Measurements from ENCODE around the gene COX11. TPM values are rescaled to one million over a fixed set of nuclear protein-coding genes. Genes with fewer than 3 reads are reported as not detected.

Gene COX11
- total and polyA plus RNA-seq, 2 donors (not counting 3 experiments of a cell fraction or from before 2014, with no cell fraction given): 47.3 to 55.9 TPM

- TF ChIP-seq MAX (IDR thresholded peaks at IDR 0.05; ENCODE audit: insufficient read depth, insufficient read length): no peak
- TF ChIP-seq POLR2AphosphoS5 (IDR thresholded peaks at IDR 0.05; ENCODE audit: insufficient read depth, low read depth, low read length): no peak
- no peak for TF ChIP-seq EZH2 (IDR thresholded peaks at IDR 0.05; ENCODE audit: borderline replicate concordance, low read depth, low read length, severe bottlenecking)
- no peak for TF ChIP-seq JUN (IDR thresholded peaks at IDR 0.05; ENCODE audit: borderline replicate concordance, insufficient read depth, insufficient read length, low read depth)
- TF ChIP-seq CTCF (IDR thresholded peaks at IDR 0.05; ENCODE audit: extremely low read depth in 1 of 2, insufficient read depth in 1 of 2, low read depth in 1 of 2, low read length in 2 of 2): no peak
- TF ChIP-seq MYC (IDR thresholded peaks at IDR 0.05; ENCODE audit: low read depth, low read length): no peak
- no peak for TF ChIP-seq POLR2A (IDR thresholded peaks at IDR 0.05; ENCODE audit: low read depth, low read length)
- no peak for TF ChIP-seq GATA2 (IDR thresholded peaks at IDR 0.05; ENCODE audit: insufficient read depth, insufficient read length, low read depth, low read length)
- TF ChIP-seq FOS (IDR thresholded peaks at IDR 0.05; ENCODE audit: borderline replicate concordance, insufficient read depth, low read length): no peak
- ChIA-PET POLR2A (no interaction called here), CTCF (interaction anchor here (2.0 to 3.3 kb wide), 2 partner anchors 9 to 17 kb away, joined by 4 to 12 read pairs; no protein-coding TSS in a partner anchor)
- dilution Hi-C loops (cut with MboI; ENCODE audit: extremely low pct_ligation_motif_present, low sequenced_read_pairs) (no loop called here), intact Hi-C loops (cut with micrococcal nuclease) (no loop called here)
- H3K4me1 ChIP-seq (ENCODE audit: control insufficient read depth, extremely low read depth, insufficient read depth, low read length): peaks cover 7% of the 10 kb centered on the region
- no peak overlapping the region for H2AFZ ChIP-seq (ENCODE audit: low read depth, low read length)
- peaks cover 0 to 2% of the 10 kb centered on the region in 2 experiments for H3K27me3 ChIP-seq (ENCODE audit: control insufficient read depth in 2 of 2, insufficient read depth in 2 of 2, low read length in 2 of 2)
- H3K79me2 ChIP-seq (ENCODE audit: control insufficient read depth, insufficient read depth, low read length): no peaks in the 10 kb centered on the region
- H3K36me3 ChIP-seq (ENCODE audit: control insufficient read depth in 2 of 2, extremely low read depth in 1 of 2, insufficient read depth in 2 of 2, low read length in 2 of 2): no peaks in the 10 kb centered on the region
- H3K27ac ChIP-seq (ENCODE audit: insufficient read depth, low read depth, low read length): no peak overlapping the region
- no peaks in the 10 kb centered on the region for H3K9me1 ChIP-seq (replicated peaks; ENCODE audit: control insufficient read depth, extremely low read depth, insufficient read depth, low read length)
- H3K9me3 ChIP-seq (replicated peaks; ENCODE audit: control insufficient read depth, insufficient read depth, low read length): no peaks in the 10 kb centered on the region
- H3K9ac ChIP-seq (replicated peaks; ENCODE audit: extremely low read depth, insufficient read depth, low read length): no peak overlapping the region
- H3K4me3 ChIP-seq (replicated peaks in 1 of 3; ENCODE audit: insufficient read depth in 1 of 3, low read depth in 1 of 3, low read length in 3 of 3): no peak overlapping the region
- BruUV-seq (replicated peaks): no TSS peak
- H4K20me1 ChIP-seq (replicated peaks; ENCODE audit: control insufficient read depth, extremely low read depth, insufficient read depth, low read length): no peaks in the 10 kb centered on the region
- DNase-seq (ENCODE audit: low read depth, low spot score): no peak
- FAIRE-seq: no peak
- no peak overlapping the region for H3K4me2 ChIP-seq (ENCODE audit: insufficient read depth, low read length)
These were observed 18.3 kb downstream of the COX11 start for GRCh38 chr17:54950116-54950515.
